ENCODE measurements around the gene CCNY.

CCNY gene

DNA sequence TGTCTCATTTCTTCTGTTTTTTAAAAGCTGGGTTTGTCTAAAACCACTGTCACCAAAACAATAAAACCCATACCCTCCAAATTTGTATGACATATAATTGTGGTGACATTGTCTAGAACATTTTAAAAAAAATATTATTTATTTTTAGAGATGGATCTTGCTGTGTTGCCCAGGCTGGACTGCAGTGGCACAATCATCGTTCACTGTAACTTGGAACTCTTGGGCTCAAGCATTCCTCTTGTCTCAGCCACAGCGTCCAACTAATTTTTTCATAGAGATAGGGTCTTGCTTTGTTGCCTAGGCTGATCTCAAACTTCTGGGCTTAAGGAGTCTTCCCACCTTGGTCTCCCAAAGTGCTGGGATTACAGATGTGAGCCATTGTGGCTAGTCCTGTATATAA, 116.5 kb downstream of the CCNY start:
- DNase-seq (ENCODE audit: low read depth), result no peak
- in situ Hi-C loops (cut with HindIII; ENCODE audit: low sequenced_read_pairs), result no loop called here
- no peak overlapping the region for H3K4me3 ChIP-seq (ENCODE audit: low read depth, low read length)
- TF ChIP-seq, protein P1, sequence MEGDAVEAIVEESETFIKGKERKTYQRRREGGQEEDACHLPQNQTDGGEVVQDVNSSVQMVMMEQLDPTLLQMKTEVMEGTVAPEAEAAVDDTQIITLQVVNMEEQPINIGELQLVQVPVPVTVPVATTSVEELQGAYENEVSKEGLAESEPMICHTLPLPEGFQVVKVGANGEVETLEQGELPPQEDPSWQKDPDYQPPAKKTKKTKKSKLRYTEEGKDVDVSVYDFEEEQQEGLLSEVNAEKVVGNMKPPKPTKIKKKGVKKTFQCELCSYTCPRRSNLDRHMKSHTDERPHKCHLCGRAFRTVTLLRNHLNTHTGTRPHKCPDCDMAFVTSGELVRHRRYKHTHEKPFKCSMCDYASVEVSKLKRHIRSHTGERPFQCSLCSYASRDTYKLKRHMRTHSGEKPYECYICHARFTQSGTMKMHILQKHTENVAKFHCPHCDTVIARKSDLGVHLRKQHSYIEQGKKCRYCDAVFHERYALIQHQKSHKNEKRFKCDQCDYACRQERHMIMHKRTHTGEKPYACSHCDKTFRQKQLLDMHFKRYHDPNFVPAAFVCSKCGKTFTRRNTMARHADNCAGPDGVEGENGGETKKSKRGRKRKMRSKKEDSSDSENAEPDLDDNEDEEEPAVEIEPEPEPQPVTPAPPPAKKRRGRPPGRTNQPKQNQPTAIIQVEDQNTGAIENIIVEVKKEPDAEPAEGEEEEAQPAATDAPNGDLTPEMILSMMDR (IDR thresholded peaks at IDR 0.05; ENCODE audit: low read depth, low read length, missing control alignments), result no peak

GRCh38 chr10:35453855-35454532, 117.7 kb downstream of the CCNY start:
- H3K4me3 ChIP-seq (ENCODE audit: low read depth, low read length), result no peak overlapping the region
- in situ Hi-C loops (cut with HindIII; ENCODE audit: low sequenced_read_pairs), result no loop called here
- TF ChIP-seq, protein P1 (IDR thresholded peaks at IDR 0.05; ENCODE audit: low read depth, low read length, missing control alignments), result no peak
- DNase-seq (ENCODE audit: low read depth), result no peak

DNA sequence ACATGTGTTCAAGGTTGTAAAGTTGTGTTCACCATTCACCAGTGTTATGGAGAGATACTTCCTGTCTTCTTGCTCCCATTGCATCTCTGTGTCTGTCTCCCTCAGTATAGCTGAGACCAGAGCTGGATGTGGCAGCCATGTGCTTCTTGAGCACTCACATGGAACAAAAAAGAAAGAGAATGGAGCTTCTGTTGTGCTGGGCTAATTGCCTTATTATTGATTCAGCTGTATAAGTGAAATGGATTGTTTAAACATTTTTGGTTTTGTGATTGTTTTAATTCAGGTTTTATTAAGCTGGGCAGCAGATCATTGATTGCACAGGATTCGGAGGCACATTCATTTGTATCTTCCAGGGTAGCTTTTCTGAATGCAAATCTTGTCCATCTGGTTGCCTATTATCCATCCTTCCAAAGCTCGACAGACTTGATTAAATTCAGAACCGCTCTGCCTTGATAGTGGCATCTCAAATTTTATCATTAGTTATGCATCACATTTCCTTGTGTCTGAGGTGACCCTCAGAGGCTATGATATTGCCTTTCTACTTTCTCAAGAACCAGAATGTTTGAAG, 119.9 kb downstream of the CCNY start:
- in situ Hi-C loops (cut with HindIII; ENCODE audit: low sequenced_read_pairs), result no loop called here
- H3K4me3 ChIP-seq (ENCODE audit: low read depth, low read length), result no peak overlapping the region
- DNase-seq (ENCODE audit: low read depth), result no peak
- TF ChIP-seq, protein P1 (IDR thresholded peaks at IDR 0.05; ENCODE audit: low read depth, low read length, missing control alignments), result no peak

GRCh38 chr10:35456784-35457183, 120.5 kb downstream of the CCNY start:
- TF ChIP-seq, protein P1 (IDR thresholded peaks at IDR 0.05; ENCODE audit: low read depth, low read length, missing control alignments), result no peak
- H3K4me3 ChIP-seq (ENCODE audit: low read depth, low read length), result no peak overlapping the region
- no peak for DNase-seq (ENCODE audit: low read depth)
- in situ Hi-C loops (cut with HindIII; ENCODE audit: low sequenced_read_pairs), result no loop called here

DNA sequence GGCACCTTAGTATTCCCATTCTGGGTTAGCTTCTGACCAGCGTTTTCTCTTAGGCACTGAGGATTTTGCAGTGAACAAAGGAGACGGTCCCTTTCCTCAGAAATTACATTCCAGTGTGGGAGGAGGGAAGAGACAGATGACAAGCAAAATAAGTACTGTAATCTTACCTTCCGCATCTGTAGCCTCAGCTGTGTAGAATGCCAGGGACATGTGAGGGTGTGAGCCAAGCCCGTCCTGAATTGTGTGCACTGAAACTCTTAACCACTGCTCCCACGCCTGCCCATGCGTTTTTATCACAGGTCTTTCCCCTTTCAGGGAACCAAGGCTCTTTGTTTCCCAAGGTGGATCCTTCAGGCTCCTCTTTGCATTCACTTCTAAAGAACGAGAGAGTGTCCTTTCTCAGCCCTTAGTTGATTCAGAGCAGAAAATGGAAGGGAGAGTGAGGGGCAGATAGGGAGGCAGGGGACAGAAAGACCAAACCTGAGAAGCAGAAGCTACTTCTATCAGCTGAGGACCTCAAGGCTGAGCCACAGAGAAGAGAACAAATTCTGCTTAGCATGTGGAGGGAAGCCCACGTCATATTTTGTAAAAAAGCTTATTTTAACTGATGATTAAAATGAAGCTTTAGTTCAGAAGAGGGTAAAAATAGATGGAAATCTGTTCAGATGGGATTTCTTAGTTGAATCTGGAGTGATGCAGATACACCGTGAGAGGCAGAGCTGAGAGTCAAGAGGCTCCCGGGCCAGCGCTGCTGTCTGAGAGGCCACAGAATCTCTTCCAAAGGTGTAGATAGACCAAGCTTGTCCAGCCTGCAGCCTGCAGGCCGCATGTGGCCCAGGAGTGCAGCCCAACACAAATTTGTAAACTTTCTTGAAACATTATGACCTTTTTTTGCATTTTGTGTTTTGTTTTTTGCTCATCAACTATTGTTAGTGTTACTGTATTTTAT, 122.5 kb downstream of the CCNY start:
- H3K4me3 ChIP-seq (ENCODE audit: low read depth, low read length), result no peak overlapping the region
- in situ Hi-C loops (cut with HindIII; ENCODE audit: low sequenced_read_pairs), result no loop called here
- TF ChIP-seq, protein P1 (IDR thresholded peaks at IDR 0.05; ENCODE audit: low read depth, low read length, missing control alignments), result no peak
- no peak for DNase-seq (ENCODE audit: low read depth)

GRCh38 chr10:35459449-35459847, 123.1 kb downstream of the CCNY start:
- in situ Hi-C loops (cut with HindIII; ENCODE audit: low sequenced_read_pairs), result no loop called here

More at GRCh38 chr10:35459449-35459847, 123.1 kb downstream of the CCNY start:
- no peak for DNase-seq (ENCODE audit: low read depth)
- no peak overlapping the region for H3K4me3 ChIP-seq (ENCODE audit: low read depth, low read length)
- TF ChIP-seq, protein P1 (IDR thresholded peaks at IDR 0.05; ENCODE audit: low read depth, low read length, missing control alignments), result no peak
